ENCODE measurements around the gene RELA. TPM values are rescaled to one million over a fixed set of nuclear protein-coding genes. Genes with fewer than 3 reads are reported as not detected.

RELA gene
- total and polyA plus RNA-seq, 10 of the 15 experiments (the other 5 are each of a cell fraction or from before 2014, with no cell fraction given): 5.1 to 56.4 (median 34.2) TPM

GRCh38 chr11:65637794-65638419, 24.8 kb downstream of the RELA start, which contains the start of gene SIPA1:
Gene SIPA1 (plus strand): TSS chr11:65638101. CDS start chr11:65640922, 2,821 bp downstream.
- CTCF ChIA-PET: interaction anchor here (0.9 to 2.9 kb wide), 15 partner anchors 12 to 222 kb away, joined by 3 to 14 read pairs (median 8); partner anchors contain the start of genes FAM89B, MUS81, PCNX3 and RELA
- FAIRE-seq (peak; percentile 79), DNase-seq (ENCODE audit: low read depth, low spot score) (no peak), ATAC-seq (peak; percentile 59)
- H3K27ac ChIP-seq (ENCODE audit: control insufficient read depth, insufficient read depth): peak within 1 kb of the TSS; percentile 89
- intact Hi-C loops (cut with micrococcal nuclease; ENCODE audit: unreplicated experiment) (loop anchor here (2.0 kb wide), 2 partner anchors 15 to 23 kb away; partner anchors contain the start of genes MAP3K11 and PCNX3), in situ Hi-C loops (cut with MboI) (no loop called here)
- H3K9ac ChIP-seq (ENCODE audit: control insufficient read depth, insufficient read depth, low read length): peak within 1 kb of the TSS; percentile 72
- H2AFZ ChIP-seq (ENCODE audit: control insufficient read depth, low read depth, low read length): peak within 1 kb of the TSS; percentile 32
- SMC1A ChIA-PET (ENCODE audit: uncharacterized antibody, unreplicated experiment): interaction anchor here (1.0 to 3.6 kb wide), 9 partner anchors 10 to 67 kb away, joined by 3 to 33 read pairs (median 6); partner anchors contain the start of genes PCNX3 and RELA
- H3K36me3 ChIP-seq (ENCODE audit: control insufficient read depth in 2 of 2, insufficient read depth in 2 of 2, low read length in 1 of 2): peaks cover 14 to 28% of the 10 kb centered on the region in 2 experiments
- peaks cover 34% of the 10 kb centered on the region for H3K4me1 ChIP-seq (ENCODE audit: control insufficient read depth, insufficient read depth, low read length)
- POLR2A ChIA-PET: interaction anchor here (0.5 to 7.6 kb wide), 27 partner anchors 10 to 1923 kb away, joined by 3 to 100 read pairs (median 4); partner anchors contain the start of genes CCDC85B, MALAT1, MUS81 and PCNX3
- peak within 1 kb of the TSS; percentile 85 for H3K4me3 ChIP-seq
- RAD21 ChIA-PET (ENCODE audit: unreplicated experiment): interaction anchor here (0.7 to 2.9 kb wide), 15 partner anchors 11 to 151 kb away, joined by 3 to 23 read pairs (median 4); partner anchors contain the start of genes EHBP1L1, OVOL1, PCNX3 and RELA
- BruUV-seq (replicated peaks): no TSS peak
- H3K79me2 ChIP-seq (ENCODE audit: control insufficient read depth, insufficient read depth, low read length): peaks cover 42% of the 10 kb centered on the region
- 1% methylated on average over 46 of the region's 46 CpGs for WGBS (ENCODE audit: insufficient coverage, insufficient replicate concordance, low lambda C conversion rate, missing lambda C conversion rate)
- no peaks in the 10 kb centered on the region for H3K9me3 ChIP-seq (replicated peaks; ENCODE audit: control insufficient read depth, insufficient read depth, low read length)
- no peaks in the 10 kb centered on the region for H3K27me3 ChIP-seq (replicated peaks in 1 of 2; ENCODE audit: control insufficient read depth in 2 of 2, insufficient read depth in 2 of 2, low read length in 1 of 2)
- peak within 1 kb of the TSS; percentile 99 for H3K4me2 ChIP-seq (ENCODE audit: control insufficient read depth, insufficient read depth)
- H4K20me1 ChIP-seq (ENCODE audit: control insufficient read depth, insufficient read depth): no peaks in the 10 kb centered on the region
- TF ChIP-seq ATF7 (IDR thresholded peaks at IDR 0.05; ENCODE audit: low read depth) (peak; percentile 11; the same call in 1 of the 2 replicates), SMAD5 (IDR thresholded peaks at IDR 0.05; ENCODE audit: low read depth) (0 out of 2 replicates have a peak, but pooled peaks have one; percentile 19), MXI1 (IDR thresholded peaks at IDR 0.05; ENCODE audit: low read depth, low read length) (no peak), RB1 (IDR thresholded peaks at IDR 0.05; ENCODE audit: borderline replicate concordance) (peak; percentile 85; the same call in 1 of the 2 replicates), ZBTB4 (CRISPR knock-in tag; IDR thresholded peaks at IDR 0.05) (no peak), GATAD2B (conservative IDR thresholded peaks at IDR 0.05; ENCODE audit: low read depth) (peak; percentile 11), BACH1 (IDR thresholded peaks at IDR 0.05; ENCODE audit: borderline replicate concordance) (peak; percentile 76), FOXM1 (IDR thresholded peaks at IDR 0.05; ENCODE audit: low read depth, low read length) (no peak), SIX5 (IDR thresholded peaks at IDR 0.05; ENCODE audit: low read depth, low read length, severe bottlenecking) (no peak)
- TF ChIP-seq, protein P1, sequence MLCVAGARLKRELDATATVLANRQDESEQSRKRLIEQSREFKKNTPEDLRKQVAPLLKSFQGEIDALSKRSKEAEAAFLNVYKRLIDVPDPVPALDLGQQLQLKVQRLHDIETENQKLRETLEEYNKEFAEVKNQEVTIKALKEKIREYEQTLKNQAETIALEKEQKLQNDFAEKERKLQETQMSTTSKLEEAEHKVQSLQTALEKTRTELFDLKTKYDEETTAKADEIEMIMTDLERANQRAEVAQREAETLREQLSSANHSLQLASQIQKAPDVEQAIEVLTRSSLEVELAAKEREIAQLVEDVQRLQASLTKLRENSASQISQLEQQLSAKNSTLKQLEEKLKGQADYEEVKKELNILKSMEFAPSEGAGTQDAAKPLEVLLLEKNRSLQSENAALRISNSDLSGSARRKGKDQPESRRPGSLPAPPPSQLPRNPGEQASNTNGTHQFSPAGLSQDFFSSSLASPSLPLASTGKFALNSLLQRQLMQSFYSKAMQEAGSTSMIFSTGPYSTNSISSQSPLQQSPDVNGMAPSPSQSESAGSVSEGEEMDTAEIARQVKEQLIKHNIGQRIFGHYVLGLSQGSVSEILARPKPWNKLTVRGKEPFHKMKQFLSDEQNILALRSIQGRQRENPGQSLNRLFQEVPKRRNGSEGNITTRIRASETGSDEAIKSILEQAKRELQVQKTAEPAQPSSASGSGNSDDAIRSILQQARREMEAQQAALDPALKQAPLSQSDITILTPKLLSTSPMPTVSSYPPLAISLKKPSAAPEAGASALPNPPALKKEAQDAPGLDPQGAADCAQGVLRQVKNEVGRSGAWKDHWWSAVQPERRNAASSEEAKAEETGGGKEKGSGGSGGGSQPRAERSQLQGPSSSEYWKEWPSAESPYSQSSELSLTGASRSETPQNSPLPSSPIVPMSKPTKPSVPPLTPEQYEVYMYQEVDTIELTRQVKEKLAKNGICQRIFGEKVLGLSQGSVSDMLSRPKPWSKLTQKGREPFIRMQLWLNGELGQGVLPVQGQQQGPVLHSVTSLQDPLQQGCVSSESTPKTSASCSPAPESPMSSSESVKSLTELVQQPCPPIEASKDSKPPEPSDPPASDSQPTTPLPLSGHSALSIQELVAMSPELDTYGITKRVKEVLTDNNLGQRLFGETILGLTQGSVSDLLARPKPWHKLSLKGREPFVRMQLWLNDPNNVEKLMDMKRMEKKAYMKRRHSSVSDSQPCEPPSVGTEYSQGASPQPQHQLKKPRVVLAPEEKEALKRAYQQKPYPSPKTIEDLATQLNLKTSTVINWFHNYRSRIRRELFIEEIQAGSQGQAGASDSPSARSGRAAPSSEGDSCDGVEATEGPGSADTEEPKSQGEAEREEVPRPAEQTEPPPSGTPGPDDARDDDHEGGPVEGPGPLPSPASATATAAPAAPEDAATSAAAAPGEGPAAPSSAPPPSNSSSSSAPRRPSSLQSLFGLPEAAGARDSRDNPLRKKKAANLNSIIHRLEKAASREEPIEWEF (IDR thresholded peaks at IDR 0.05; ENCODE audit: insufficient replicate concordance, low read depth, low read length): no peak
- TF ChIP-seq, protein P2, sequence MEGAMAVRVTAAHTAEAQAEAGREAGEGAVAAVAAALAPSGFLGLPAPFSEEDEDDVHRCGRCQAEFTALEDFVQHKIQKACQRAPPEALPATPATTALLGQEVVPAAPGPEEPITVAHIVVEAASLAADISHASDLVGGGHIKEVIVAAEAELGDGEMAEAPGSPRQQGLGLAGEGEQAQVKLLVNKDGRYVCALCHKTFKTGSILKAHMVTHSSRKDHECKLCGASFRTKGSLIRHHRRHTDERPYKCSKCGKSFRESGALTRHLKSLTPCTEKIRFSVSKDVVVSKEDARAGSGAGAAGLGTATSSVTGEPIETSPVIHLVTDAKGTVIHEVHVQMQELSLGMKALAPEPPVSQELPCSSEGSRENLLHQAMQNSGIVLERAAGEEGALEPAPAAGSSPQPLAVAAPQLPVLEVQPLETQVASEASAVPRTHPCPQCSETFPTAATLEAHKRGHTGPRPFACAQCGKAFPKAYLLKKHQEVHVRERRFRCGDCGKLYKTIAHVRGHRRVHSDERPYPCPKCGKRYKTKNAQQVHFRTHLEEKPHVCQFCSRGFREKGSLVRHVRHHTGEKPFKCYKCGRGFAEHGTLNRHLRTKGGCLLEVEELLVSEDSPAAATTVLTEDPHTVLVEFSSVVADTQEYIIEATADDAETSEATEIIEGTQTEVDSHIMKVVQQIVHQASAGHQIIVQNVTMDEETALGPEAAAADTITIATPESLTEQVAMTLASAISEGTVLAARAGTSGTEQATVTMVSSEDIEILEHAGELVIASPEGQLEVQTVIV (IDR thresholded peaks at IDR 0.05; ENCODE audit: borderline replicate concordance, partially characterized antibody): no peak
